Measurements from ENCODE around the gene SYT7. TPM values are rescaled to one million over a fixed set of nuclear protein-coding genes. Genes with fewer than 3 reads are reported as not detected.
"Not testable (repeated sequence)": the region's sequence is repeated elsewhere in the genome, so short reads cannot be mapped to it uniquely, and the experiment has no call there.

SYT7 gene
- total RNA-seq, 4 donors from 2014 or later = 1.5 to 7.5 (median 5.1) TPM

DNA sequence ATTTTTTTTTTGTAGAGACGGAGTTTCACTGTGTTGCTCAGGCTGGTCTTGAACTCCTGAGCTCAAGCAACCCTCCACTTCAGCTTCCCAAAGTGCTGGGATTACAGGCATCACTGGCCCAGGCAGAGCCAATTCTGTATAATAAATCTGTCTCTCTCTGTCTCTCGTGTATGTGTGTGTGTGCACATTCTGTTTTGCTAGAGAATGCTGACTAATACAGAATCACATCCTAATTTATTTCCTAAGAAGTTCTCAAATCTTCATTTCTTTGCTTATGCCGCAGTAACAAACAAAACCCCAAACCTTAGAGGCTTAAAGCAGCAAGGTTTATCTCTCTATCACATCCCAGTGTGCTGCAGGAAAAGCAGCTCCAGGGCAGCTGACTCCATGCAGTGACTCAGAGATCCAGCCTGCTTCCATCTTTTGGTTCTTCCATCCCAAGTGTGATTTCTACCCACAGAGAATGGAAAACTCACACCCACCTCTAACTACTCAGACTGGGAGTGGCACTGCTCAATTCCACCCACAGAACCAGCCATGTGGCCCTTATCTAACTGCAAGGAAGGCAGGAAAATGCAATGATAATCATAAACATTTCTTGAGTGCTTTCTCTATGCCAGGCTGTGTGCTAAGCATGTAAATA is 107.4 kb downstream of the SYT7 start:
- 65 to 76% methylated on average over 3 of the region's 3 CpGs for WGBS, 2 donors
- intact Hi-C loops (cut with DNase I; ENCODE audit: low total_unique reads) = loop anchor here (10.0 kb wide), 1 partner anchor 161 kb away; no protein-coding TSS in a partner anchor
- TF ChIP-seq, protein P1, sequence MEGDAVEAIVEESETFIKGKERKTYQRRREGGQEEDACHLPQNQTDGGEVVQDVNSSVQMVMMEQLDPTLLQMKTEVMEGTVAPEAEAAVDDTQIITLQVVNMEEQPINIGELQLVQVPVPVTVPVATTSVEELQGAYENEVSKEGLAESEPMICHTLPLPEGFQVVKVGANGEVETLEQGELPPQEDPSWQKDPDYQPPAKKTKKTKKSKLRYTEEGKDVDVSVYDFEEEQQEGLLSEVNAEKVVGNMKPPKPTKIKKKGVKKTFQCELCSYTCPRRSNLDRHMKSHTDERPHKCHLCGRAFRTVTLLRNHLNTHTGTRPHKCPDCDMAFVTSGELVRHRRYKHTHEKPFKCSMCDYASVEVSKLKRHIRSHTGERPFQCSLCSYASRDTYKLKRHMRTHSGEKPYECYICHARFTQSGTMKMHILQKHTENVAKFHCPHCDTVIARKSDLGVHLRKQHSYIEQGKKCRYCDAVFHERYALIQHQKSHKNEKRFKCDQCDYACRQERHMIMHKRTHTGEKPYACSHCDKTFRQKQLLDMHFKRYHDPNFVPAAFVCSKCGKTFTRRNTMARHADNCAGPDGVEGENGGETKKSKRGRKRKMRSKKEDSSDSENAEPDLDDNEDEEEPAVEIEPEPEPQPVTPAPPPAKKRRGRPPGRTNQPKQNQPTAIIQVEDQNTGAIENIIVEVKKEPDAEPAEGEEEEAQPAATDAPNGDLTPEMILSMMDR (IDR thresholded peaks at IDR 0.05) = no peak
- no peak for TF ChIP-seq POLR2A (IDR thresholded peaks at IDR 0.05)
- no peak for DNase-seq (ENCODE audit: low spot score in 2 of 2)
- no peak overlapping the region for H3K4me3 ChIP-seq (ENCODE audit: low read depth, poor library complexity, severe bottlenecking)

DNA sequence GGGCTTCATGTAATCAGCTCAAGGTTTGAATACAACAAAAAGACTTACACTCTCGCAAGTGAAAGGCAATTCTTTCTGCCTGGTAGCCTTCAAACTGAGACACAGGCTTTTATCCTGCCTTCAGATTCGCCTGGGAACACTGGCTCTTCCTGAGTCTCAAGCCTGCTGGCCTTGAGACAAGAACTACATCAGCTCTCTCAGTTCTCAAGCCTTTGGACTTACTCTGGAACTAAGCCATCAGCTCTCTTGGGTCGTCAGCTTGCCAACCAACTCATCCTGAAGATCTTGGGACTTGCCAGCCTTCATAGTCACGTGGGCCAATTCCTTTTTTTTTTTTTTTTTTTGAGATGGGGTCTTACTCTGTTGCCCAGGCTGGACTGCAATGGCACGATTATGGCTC is 108.0 kb downstream of the SYT7 start:
- DNase-seq (ENCODE audit: low spot score in 2 of 2) = peak in 1 of 2 donors; percentile 31
- WGBS, 2 donors = 56% methylated on average over 5 of the region's 5 CpGs
- H3K4me3 ChIP-seq (ENCODE audit: low read depth, poor library complexity, severe bottlenecking) = no peak overlapping the region
- TF ChIP-seq, protein P1 (IDR thresholded peaks at IDR 0.05) = no peak
- no peak for TF ChIP-seq POLR2A (IDR thresholded peaks at IDR 0.05)
- intact Hi-C loops (cut with DNase I; ENCODE audit: low total_unique reads) = loop anchor here (10.0 kb wide), 1 partner anchor 162 kb away; no protein-coding TSS in a partner anchor

DNA sequence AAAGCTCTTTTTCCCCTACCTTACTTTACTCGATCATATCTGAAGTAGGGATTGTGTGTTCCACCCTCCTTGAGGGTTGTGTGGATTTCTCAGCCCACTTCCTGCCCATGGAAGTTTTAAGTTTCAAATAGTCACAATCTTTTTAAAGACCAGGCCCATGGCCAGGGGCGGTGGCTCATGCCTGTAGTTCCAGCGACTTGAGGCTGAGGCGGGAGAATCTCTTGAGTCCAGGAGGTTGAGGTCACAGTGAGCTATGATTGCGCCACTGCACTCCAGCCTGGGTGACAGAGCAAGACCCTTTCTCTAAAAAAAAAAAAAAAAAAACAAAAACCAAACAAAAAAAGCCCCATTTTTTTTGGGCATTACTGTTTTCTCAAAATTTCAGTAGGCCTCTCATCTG is 108.6 kb downstream of the SYT7 start:
- peak; percentile 68 to 94 for DNase-seq (ENCODE audit: low spot score in 2 of 2)
- no peak for TF ChIP-seq POLR2A (IDR thresholded peaks at IDR 0.05)
- TF ChIP-seq, protein P1 (IDR thresholded peaks at IDR 0.05) = no peak
- WGBS, 2 donors = 53 to 59% methylated on average over 5 of the region's 5 CpGs
- H3K4me3 ChIP-seq (ENCODE audit: low read depth, poor library complexity, severe bottlenecking) = no peak overlapping the region
- intact Hi-C loops (cut with DNase I; ENCODE audit: low total_unique reads) = loop anchor here (10.0 kb wide), 1 partner anchor 163 kb away; no protein-coding TSS in a partner anchor

DNA sequence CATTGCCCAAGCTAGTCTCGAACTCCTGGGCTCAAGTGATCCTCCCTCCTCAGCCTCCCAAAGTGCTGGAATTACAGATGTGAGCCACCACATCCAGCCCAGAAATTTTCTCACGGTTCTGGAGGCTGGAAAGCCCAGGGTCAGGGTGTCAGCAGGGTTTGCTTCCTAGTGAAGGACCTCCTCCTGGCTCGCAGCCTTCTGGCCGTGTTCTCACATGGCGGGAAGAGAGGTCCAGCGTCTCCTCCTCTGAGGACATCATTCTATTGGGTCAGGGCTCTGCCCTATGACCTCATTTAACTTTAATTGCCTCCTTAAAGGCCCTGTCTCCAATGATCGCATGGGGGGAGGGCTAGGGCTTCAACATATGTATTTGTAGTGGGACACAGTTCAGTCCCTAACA is 112.9 kb downstream of the SYT7 start:
- TF ChIP-seq POLR2A (IDR thresholded peaks at IDR 0.05) = no peak
- TF ChIP-seq, protein P1 (IDR thresholded peaks at IDR 0.05) = no peak
- intact Hi-C loops (cut with DNase I; ENCODE audit: low total_unique reads) = no loop called here
- 80% methylated on average over 7 of the region's 7 CpGs for WGBS, 2 donors
- no peak for DNase-seq (ENCODE audit: low spot score in 2 of 2)
- no peak overlapping the region for H3K4me3 ChIP-seq (ENCODE audit: low read depth, poor library complexity, severe bottlenecking)

DNA sequence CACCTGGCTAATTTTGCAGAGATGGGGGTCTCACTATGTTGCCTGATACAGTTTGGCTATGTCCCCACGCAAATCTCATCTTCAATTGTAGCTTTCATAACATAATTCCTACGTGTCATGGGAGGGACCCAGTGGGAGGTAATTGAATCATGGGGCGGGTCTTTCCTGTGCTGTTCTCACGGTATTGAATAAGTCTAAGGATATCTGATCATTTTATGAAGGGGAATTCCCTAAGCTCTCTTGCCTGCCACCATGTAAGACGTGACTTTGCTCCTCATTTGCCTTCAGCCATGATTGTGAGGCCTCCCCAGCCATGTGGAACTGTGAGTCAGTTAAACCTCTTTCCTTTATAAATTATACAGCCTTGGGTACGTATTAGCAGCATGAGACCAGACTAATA is 113.3 kb downstream of the SYT7 start:
- DNase-seq (ENCODE audit: low spot score in 2 of 2); H3K4me3 ChIP-seq (ENCODE audit: low read depth, poor library complexity, severe bottlenecking); intact Hi-C loops (cut with DNase I; ENCODE audit: low total_unique reads): not testable (repeated sequence)
- WGBS, 2 donors = 72 to 75% methylated on average over 6 of the region's 6 CpGs

MicroRNAs encoded within 50 kb of the gene (microRNA counts, 767-probe panel; counts per million panel counts)
- microRNA hsa-miR-4488 = 0 to 358 counts per million in 2 donors

Small RNA genes lying within 50 kb of the gene (microRNA-seq; reads per million reads assigned to microRNA genes)
- 0 reads per million in 2 donors for gene MIR4488 (ENCODE audit: borderline number of aligned reads in 1 of 2, borderline replicate concordance in 2 of 2)

Other genes with a start within 250 kb of the SYT7 start
- gene DDB1, start 248.0 kb downstream of the SYT7 start, total RNA-seq = 100 to 1,000 TPM; 166 to 204 (median 185) TPM
- 10 to 100 TPM; 26.6 to 37.3 (median 33.1) TPM for gene TKFC, start 247.8 kb downstream of the SYT7 start, total RNA-seq
- gene CYB561A3, start 219.2 kb downstream of the SYT7 start, total RNA-seq = 100 to 1,000 TPM in 1 of 4 donors, 10 to 100 TPM in 3; 55.7 to 102 (median 76.8) TPM
- gene TMEM138, start 218.7 kb downstream of the SYT7 start, total RNA-seq = 10 to 100 TPM; 12.7 to 47.2 (median 18.1) TPM
- gene TMEM216, start 188.5 kb downstream of the SYT7 start, total RNA-seq = 10 to 100 TPM in 3 of 4 donors, 1 to 10 TPM in 1; 7.8 to 15.9 (median 11.4) TPM
- gene CPSF7, start 151.1 kb downstream of the SYT7 start, total RNA-seq = 10 to 100 TPM; 47.1 to 58.2 (median 48.9) TPM
- 10 to 100 TPM; 24.2 to 32.8 (median 28.5) TPM for gene SDHAF2, start 151.0 kb downstream of the SYT7 start, total RNA-seq
- gene LRRC10B, start 72.3 kb downstream of the SYT7 start, total RNA-seq = 1 to 10 TPM in 3 of 4 donors, under 1 TPM in 1; 0.76 to 2.6 (median 1.9) TPM
- 1 to 10 TPM in 2 of 4 donors, under 1 TPM in 2; 0.23 to 1.8 (median 0.79) TPM for gene DAGLA, start 99.3 kb upstream of the SYT7 start, total RNA-seq
- 1 to 10 TPM in 2 of 4 donors, under 1 TPM in 1, not detected in 1; 0.23 to 2.6 (median 1.4) TPM for gene MYRF, start 171.6 kb upstream of the SYT7 start, total RNA-seq
- gene TMEM258, start 211.5 kb upstream of the SYT7 start, total RNA-seq = 10 to 100 TPM; 33.6 to 42.8 (median 36.6) TPM
- gene FEN1, start 211.8 kb upstream of the SYT7 start, total RNA-seq = 1 to 10 TPM; 7.9 to 9.1 (median 8.8) TPM
- gene FADS1, start 235.9 kb upstream of the SYT7 start, total RNA-seq = 10 to 100 TPM in 2 of 4 donors, 1 to 10 TPM in 2; 7.3 to 58.6 (median 21.8) TPM
- gene FADS2, start 247.2 kb upstream of the SYT7 start, total RNA-seq = 100 to 1,000 TPM in 2 of 4 donors, 10 to 100 TPM in 2; 15.4 to 540 (median 173) TPM

Data from lower leg skin (tissue), 4 donors.